ENCODE data around the gene ZNF831.

DNA sequence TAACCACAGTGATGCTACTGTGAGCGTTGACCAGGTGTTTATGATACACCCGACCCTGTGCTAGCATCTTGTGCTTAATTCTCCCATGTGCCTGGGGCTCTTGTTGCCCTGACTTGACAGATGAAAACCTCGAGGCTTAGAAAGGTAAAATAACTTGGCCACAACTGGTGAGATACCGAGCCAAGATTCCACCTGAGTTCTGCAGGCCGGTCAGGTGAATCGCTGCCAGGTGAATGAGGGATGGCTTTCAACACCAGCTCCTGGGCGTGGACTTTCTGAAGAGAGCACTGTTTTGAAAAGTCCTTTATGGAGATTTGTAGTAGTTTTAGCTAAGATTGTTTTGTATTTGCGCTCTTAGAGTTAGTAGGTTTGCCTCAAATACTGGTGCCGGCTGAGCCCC, 12.2 kb upstream of the ZNF831 start:
- TF ChIP-seq, protein P1, sequence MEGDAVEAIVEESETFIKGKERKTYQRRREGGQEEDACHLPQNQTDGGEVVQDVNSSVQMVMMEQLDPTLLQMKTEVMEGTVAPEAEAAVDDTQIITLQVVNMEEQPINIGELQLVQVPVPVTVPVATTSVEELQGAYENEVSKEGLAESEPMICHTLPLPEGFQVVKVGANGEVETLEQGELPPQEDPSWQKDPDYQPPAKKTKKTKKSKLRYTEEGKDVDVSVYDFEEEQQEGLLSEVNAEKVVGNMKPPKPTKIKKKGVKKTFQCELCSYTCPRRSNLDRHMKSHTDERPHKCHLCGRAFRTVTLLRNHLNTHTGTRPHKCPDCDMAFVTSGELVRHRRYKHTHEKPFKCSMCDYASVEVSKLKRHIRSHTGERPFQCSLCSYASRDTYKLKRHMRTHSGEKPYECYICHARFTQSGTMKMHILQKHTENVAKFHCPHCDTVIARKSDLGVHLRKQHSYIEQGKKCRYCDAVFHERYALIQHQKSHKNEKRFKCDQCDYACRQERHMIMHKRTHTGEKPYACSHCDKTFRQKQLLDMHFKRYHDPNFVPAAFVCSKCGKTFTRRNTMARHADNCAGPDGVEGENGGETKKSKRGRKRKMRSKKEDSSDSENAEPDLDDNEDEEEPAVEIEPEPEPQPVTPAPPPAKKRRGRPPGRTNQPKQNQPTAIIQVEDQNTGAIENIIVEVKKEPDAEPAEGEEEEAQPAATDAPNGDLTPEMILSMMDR (IDR thresholded peaks at IDR 0.05), result no peak
- TF ChIP-seq POLR2A (IDR thresholded peaks at IDR 0.05), result no peak
